Measurements from ENCODE around the gene TSKS. TPM values are rescaled to one million over a fixed set of nuclear protein-coding genes. Genes with fewer than 3 reads are reported as not detected.
A peak's percentile ranks its signal among the peaks of the same experiment; 100 is the strongest.

Gene TSKS
- total RNA-seq: 0.24 TPM
- long read RNA-seq, partial matches to known transcripts: 0 of 1 reads
- long read RNA-seq, other reads (novel, unspliced or antisense): 1 of 1 reads

- no peak for DNase-seq (ENCODE audit: low spot score)
- intact Hi-C loops (cut with DNase I): no loop called here
These were observed at the start of gene TSKS for GRCh38 chr19:49763230-49763629. Gene TSKS, minus strand, starts transcription at chr19:49763306. Its CDS starts 59 bp downstream, at chr19:49763247.

GRCh38 chr19:49812452-49812996 lies 49.4 kb upstream of the TSKS start:
- no peak for DNase-seq (ENCODE audit: low spot score)
- intact Hi-C loops (cut with DNase I): loop anchor here (2.0 to 5.0 kb wide), 3 partner anchors 38 to 55 kb away; partner anchors contain the start of genes AP2A1, PNKP and PTOV1

- no peak for DNase-seq (ENCODE audit: low spot score)
- intact Hi-C loops (cut with DNase I): loop anchor here (5.0 kb wide), 2 partner anchors 44 to 56 kb away; partner anchors contain the start of genes AP2A1 and PNKP
These were observed 48.2 kb upstream of the TSKS start for GRCh38 chr19:49811328-49811727.

DNA sequence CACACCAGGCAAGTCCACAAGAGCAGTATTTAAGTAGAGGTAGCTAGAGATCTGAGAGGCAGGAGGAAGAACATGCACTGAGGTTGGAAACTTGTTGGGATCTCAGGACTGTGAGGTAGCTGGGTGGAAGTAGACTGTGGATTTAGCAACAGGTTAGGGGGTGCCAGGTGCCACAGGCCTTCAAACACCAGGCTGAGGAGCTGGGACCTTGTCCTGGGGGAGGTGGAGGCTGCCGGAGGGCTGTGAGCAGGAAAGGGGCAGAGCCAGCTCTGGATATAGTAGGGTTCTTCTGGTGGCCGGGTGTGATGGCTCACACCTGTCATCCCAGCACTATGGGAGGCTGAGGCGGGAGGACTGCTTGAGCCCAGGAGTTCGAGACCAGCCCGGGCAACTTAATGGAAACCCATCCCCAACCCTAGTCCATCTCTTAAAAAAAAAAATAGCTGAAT lies 46.9 kb upstream of the TSKS start:
- intact Hi-C loops (cut with DNase I): loop anchor here (5.0 kb wide), 3 partner anchors 43 to 128 kb away; partner anchors contain the start of genes AP2A1 and PNKP
- DNase-seq (ENCODE audit: low spot score): no peak

- intact Hi-C loops (cut with DNase I): loop anchor here (5.0 kb wide), 1 partner anchor 127 kb away; no protein-coding TSS in a partner anchor
- DNase-seq (ENCODE audit: low spot score): peak; percentile 84
These were observed 46.2 kb upstream of the TSKS start for GRCh38 chr19:49809160-49809940.

DNA sequence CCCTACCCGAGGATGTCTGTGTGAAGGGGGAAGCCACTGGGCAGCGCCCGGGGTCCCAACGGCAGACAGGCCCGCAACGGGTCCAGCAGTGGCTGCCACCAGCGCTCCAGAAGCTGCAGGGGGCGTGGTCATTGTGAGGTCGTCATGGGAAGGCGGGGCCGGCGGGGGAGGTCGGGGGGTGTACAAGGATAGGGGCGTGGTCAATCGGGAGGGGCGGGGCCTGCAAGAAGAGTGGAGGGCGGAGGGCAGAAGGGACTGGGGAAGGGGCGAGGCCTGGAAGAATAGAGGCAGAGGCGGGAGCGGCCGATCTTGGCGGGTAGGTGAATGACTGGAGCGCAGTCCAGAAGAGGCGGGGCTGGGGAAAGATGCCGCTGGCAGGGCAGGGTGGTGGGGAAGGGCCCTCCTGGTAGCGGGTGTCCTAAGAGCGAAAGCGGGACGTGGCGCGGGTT lies 45.6 kb upstream of the TSKS start:
- peak; percentile 97 for DNase-seq (ENCODE audit: low spot score)
- intact Hi-C loops (cut with DNase I): loop anchor here (5.0 kb wide), 1 partner anchor 126 kb away; no protein-coding TSS in a partner anchor

DNA sequence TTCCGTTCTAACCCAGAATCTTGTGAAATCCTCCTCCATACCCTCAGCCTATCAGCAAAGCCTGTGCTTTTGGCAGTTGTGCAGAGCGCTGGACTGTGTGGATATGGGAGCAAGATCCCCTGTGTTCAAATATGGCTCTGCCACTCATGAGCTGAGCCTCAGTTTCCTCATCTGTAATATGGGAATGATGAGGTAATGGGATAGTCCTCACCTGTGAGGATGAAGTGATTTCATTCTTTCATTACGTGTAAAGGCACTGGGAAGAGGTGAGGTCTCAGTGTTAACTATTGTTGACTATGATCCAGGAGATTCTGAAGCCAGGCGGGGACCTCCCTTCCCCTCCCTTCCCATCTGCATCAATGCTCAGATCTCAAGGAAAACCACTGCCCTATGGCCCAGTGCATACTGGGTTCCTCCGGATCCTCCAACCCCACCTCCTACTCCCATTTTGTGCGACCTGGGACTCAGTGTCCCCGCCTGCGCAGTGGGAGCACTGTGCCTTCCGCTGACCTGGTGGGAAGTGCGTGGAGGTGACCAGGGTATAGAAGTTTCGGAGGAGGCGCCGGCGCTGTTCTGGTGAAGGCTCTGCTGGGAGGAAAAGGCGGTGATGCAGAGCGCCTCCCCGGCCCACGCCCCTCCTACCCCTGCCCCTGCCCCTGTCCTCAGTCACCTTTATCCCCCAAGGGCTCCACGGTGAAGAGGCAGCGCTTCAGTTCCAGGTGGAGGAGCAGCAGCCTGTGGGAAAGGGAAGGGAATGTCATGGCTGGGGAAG lies 45.0 kb upstream of the TSKS start:
- DNase-seq (ENCODE audit: low spot score): no peak
- intact Hi-C loops (cut with DNase I): loop anchor here (5.0 kb wide), 1 partner anchor 126 kb away; no protein-coding TSS in a partner anchor

- intact Hi-C loops (cut with DNase I): loop anchor here (5.0 kb wide), 1 partner anchor 125 kb away; no protein-coding TSS in a partner anchor
- DNase-seq (ENCODE audit: low spot score): no peak
These were observed 44.2 kb upstream of the TSKS start for GRCh38 chr19:49807058-49807903.

DNA sequence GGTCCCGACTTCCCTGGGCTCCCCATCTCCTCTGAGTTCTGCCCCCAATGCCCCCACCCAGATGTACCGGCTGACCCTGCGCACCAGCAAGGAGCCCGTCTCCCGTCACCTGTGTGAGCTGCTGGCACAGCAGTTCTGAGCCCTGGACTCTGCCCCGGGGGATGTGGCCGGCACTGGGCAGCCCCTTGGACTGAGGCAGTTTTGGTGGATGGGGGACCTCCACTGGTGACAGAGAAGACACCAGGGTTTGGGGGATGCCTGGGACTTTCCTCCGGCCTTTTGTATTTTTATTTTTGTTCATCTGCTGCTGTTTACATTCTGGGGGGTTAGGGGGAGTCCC lies 43.5 kb upstream of the TSKS start:
- intact Hi-C loops (cut with DNase I): loop anchor here (5.0 kb wide), 1 partner anchor 124 kb away; no protein-coding TSS in a partner anchor
- no peak for DNase-seq (ENCODE audit: low spot score)

GRCh38 chr19:49805822-49806619 lies 42.9 kb upstream of the TSKS start:
- intact Hi-C loops (cut with DNase I): loop anchor here (5.0 kb wide), 1 partner anchor 124 kb away; no protein-coding TSS in a partner anchor
- no peak for DNase-seq (ENCODE audit: low spot score)

GRCh38 chr19:49803529-49803856 lies 40.4 kb upstream of the TSKS start:
- DNase-seq (ENCODE audit: low spot score): no peak
- intact Hi-C loops (cut with DNase I): no loop called here

DNA sequence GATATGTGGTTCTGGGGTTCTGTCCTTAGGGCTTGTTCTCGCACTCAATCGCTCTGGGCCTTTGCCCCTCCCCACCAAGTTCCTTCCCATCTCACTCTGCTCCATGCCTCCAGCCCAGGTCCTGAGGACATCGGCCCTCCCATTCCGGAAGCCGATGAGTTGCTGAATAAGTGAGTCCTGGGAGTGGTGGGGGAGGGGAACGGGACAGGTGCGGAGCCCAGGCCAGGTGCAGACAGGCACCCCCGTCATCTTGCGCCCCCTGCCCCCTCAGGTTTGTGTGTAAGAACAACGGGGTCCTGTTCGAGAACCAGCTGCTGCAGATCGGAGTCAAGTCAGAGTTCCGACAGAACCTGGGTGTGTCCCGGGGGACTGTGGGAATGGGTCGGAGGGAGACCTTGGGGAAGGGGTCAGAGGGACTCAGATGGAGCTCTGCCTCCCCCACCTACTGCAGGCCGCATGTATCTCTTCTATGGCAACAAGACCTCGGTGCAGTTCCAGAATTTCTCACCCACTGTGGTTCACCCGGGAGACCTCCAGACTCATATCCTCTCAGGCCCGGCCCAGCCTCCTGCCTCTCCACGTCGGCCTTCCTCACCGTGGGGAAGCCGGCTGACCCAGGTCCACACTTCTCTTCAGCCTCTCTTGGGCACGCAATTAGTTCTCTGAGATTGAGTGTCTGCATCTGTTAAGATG lies 39.9 kb upstream of the TSKS start:
- no peak for DNase-seq (ENCODE audit: low spot score)
- intact Hi-C loops (cut with DNase I): no loop called here

- intact Hi-C loops (cut with DNase I): no loop called here
- DNase-seq (ENCODE audit: low spot score): peak; percentile 92
These were observed 39.0 kb upstream of the TSKS start for GRCh38 chr19:49801966-49802661.

- intact Hi-C loops (cut with DNase I): no loop called here
- DNase-seq (ENCODE audit: low spot score): no peak
These were observed 38.3 kb upstream of the TSKS start for GRCh38 chr19:49801401-49801888.

DNA sequence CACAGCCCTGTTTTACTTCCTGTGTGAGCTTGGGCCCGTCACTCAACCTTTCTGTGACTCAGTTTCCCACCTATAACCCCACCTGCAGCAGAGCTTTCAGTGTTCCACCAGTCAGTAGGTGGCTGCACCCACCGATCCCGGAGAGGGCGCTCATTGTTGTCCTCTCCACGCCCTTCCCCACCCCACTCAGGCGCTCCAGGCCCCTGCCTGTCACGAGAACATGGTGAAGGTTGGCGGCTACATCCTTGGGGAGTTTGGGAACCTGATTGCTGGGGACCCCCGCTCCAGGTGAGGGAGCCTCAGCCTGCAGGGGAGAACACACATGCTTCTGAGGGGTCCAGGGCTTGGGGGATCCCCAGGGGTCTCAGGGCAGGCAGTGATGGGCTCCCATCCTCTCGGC lies 37.7 kb upstream of the TSKS start:
- intact Hi-C loops (cut with DNase I): no loop called here
- DNase-seq (ENCODE audit: low spot score): no peak

GRCh38 chr19:49799798-49800376 lies 36.8 kb upstream of the TSKS start:
- DNase-seq (ENCODE audit: low spot score): no peak
- intact Hi-C loops (cut with DNase I): no loop called here
